CD4-positive, alpha-beta T cell treated with Interleukin-21 for 1 hour (primary cell): ENCODE data around the gene VSIG2.
"Not testable (repeated sequence)": the region's sequence is repeated elsewhere in the genome, so short reads cannot be mapped to it uniquely, and the experiment has no call there.

Experiments
- DNase-seq: peaks from one replicate; pipeline ENCODE4 v3.0.0-alpha.2; 2020

The VSIG2 gene

DNA sequence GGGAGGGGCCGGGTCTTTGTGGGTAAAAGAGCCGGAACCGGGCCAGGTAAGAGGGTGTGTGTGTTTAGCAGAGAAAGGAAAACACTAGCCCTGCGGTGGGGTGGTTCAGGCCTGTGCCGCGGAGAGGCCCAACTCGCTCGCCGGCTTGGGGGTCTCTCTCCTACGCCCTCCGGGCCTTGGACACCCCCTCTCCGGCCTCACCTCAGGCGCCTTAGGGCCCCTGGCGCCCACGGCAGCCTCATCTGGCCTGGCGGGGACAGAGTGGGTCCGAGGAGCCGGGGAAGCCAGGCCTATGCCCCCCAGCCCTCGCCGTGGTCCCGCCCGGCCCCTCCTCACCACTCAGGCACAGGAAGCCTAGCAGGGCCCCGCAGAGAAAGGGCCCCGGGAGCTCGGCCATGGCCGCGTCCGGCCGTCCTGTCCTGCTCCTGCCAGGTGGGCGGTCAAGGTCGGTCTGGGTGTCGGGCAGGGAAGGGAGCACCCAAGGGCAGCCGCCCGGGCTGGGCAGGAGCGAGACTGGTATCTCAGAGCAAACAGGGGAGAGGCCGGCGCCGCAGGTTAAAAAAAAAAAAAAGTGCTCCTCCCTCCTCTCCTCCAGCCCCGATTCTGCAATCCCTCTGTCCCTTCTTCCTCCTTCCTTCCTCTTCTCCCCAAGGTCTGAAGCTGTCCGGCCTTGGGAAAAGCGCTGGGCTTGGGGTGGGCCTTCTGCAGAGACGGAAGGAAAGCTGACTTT is at the start of gene VSIG2:
Gene VSIG2 (minus strand): TSS at position 515 of the 730 bp plus-strand sequence. CDS start 118 bp downstream, at position 397.
- DNase-seq, result no peak

- peak; percentile 4 for DNase-seq
Measured at GRCh38 chr11:124801014-124801413, 49.0 kb upstream of the VSIG2 start.

- peak; percentile 84 for DNase-seq
Measured at GRCh38 chr11:124800226-124800929, 48.3 kb upstream of the VSIG2 start, which contains the start of gene MSANTD2. Gene MSANTD2, minus strand, starts transcription at chr11:124800406. Its CDS starts 26 bp downstream, at chr11:124800380.

- DNase-seq, result peak; percentile 40
Measured at GRCh38 chr11:124799348-124800225, 47.5 kb upstream of the VSIG2 start.

DNA sequence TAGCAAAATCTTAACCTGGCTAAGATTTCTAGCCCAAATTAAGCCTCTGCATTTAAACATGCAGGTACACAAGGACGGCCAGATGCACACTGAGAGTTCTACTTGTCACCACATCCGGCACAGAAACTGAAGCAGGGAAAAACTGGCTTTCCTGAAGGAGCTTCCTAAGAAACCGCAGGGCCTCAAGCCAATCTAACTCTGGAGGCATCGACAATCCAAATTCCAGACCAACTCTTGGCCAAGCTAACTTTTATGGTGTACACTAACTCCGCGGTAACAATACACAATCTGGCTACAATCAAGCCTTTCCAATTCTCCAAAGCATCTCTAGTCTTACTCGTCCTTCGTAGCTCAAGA is 46.9 kb upstream of the VSIG2 start:
- peak; percentile 8 for DNase-seq

- DNase-seq, result no peak
Measured at GRCh38 chr11:124796312-124796711, 44.3 kb upstream of the VSIG2 start.

- DNase-seq, result peak; percentile 64
Measured at GRCh38 chr11:124793466-124794278, 41.6 kb upstream of the VSIG2 start.

DNA sequence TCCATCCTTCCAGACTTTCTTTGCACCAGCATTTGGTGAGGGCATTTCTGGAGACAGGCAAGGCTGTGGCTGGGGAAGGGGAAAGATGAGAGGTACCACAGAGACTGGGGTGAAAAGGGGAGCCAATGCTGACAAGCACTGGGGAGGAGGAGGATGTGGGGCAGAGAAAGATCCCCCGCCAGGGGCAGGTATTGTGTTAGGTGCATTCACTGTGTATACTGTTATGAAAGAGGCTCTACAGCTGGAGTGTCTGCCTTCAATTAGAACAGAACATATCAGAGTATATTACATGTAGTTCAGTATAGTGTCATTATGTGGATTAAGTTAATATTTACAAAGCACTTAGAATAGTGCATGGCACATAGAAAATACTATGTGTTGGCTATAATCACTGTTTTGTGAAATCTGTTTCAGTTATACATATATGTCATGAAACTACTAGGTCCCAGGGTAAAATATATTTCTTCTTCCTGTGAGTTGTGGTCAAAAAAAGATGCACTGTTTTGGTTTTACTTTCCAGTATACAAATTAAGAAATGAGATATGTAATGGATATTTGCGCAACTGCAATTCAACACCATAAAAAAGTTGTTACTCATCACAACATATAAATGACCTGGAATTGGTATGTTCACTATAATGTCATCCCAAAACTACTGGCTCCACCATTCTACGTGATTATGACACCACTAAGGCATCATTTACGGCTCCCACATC is 39.7 kb upstream of the VSIG2 start:
- DNase-seq, result no peak

- no peak for DNase-seq
Measured at GRCh38 chr11:124788521-124788920, 36.5 kb upstream of the VSIG2 start.

GRCh38 chr11:124784051-124784450 is 32.0 kb upstream of the VSIG2 start:
- DNase-seq, result no peak

DNA sequence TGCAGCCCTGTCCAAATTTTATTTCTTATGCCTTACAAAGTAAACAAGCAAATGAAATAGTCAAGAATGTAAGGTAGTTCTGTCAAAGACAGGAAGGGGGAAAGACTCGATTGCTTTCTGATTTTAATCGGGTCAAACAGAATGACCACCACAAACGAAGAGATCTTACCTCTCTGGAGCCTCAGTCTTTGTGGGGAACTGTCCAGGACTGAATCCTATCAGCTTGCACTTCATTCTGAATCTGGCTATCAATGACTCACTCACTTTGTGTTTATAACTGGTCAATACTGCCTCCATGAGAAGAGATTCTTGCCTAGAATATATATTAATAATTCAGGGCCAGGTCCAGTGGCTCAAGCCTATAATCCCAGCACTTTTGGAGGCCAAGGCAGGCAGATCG is 30.9 kb upstream of the VSIG2 start:
- no peak for DNase-seq

- DNase-seq, result no peak
Measured at GRCh38 chr11:124779568-124779967, 27.5 kb upstream of the VSIG2 start.

GRCh38 chr11:124778281-124778680 is 26.2 kb upstream of the VSIG2 start:
- no peak for DNase-seq

DNA sequence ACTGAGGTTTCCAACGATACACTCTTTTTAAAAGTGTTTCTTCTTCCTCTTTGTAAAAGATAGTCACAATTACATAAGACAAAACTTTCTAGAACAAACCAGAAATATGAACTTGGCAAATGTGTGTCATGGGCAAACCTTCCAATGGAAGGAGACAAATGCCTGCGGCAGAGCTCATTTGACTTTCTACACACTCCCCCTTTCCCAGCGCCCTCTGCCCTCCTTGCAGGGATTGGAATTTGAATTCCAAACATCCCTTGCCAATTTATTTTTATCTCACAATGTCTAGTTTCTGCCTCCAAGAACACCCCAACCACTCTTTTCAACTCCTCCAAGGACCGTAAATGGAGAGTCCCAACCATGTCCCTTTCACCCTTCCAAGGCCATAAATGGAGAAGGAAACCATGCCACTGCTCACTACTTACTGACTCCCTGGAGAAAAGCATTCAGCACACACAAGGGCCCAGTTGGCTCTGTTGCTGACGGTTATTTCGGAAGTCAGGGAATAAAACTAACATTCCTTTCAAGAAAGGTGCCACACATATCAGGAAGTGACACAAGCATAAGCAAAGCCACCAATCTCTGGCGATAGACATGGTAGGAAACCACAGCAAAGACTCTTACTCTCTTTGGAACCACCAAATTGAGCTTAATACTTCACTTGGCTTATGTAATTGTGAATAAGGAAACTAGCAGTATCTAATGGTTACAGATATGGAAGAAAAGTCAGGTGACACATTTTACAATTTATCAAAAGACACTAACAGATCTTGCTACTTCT is 25.0 kb upstream of the VSIG2 start:
- DNase-seq, result no peak

GRCh38 chr11:124770959-124771358 is 18.9 kb upstream of the VSIG2 start:
- DNase-seq, result not testable (repeated sequence)

DNA sequence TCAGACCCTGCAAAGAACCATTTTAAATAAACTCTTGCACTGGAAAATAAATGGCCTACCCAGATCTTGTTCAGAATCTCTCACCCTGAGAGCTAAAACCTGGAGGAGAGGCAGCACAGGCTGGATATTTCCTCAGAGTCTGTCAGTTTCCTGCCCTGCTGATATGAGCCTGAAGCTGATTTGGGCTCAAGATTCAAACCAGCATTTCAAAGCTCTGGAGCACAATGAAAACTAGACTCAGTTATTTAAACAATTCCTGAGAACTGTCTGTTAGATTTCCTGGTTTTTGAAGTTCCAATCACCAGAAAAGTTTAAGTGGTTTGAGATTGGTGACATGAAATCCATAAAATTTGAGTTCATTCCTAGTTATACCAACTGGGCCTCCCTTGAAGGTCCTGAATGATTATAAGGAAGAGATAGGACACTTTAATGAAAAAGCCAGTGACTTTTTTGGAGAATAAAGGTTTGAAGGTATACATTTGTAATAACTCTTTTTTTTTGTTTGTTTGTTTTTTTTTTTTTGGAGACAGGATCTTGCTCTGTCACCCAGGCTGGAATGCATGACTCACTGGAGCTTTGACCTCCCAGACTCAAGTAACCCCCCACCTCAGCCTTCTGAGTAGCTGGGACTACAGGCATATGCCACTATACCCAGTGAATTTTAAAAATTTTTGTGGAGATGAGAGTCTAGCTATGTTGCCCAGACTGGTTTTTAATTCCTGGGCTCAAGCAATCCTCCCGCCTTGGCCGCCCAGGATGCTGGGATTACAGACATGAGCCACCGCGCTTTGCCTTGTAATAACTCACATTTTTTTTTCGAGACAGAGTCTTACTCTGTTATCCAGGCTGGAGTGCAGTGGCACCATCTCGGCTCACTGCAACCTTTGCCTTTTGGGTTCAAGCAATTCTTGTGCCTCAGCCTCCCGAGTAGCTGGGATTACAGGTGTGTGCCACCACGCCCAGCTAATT is 18.0 kb upstream of the VSIG2 start:
- DNase-seq, result no peak

GRCh38 chr11:124768914-124769313 is 16.9 kb upstream of the VSIG2 start:
- DNase-seq, result no peak

- no peak for DNase-seq
Measured at GRCh38 chr11:124766156-124766555, 14.1 kb upstream of the VSIG2 start.

DNA sequence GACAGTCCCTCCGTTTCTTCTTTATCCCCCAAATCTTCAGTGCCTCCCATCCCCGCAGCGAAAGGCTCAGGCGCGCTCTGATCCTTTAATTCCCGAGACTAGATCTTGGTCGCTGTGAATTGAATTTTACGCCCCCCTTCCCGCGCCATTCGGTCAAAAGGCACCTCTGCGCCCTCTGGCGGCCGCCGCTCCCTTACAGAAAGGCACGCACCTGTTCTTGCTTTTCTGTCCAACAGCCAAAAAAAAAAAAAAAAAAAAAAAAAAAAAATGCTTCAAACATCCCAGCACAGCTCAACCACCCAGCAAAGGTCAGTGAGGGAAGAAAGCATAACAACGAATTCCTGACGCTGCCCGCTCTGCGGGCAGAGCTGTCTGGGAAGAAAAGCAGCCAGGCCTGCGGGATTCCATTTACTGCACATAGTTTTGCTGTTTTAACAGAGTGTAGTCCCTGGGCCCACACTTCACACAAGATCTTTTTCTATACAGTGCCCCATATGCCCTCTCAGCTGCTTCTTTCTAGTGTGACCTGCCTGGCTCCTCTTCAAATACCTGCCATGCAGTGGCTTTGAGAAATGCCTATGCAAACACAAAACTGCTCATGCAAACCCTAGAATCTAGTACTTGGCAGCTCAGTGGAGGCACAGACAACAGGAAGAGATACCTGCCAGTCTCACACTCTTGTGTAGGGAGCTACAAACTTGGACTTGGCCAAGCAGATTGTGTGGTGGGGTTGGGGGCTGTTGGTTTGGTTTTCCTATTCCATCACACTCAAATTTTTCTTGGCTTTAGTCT is 11.3 kb upstream of the VSIG2 start:
- peak; percentile 85 for DNase-seq
